WERI-Rb-1 (cell line): ENCODE data around the gene RAB7B.

Experiments used
- DNase-seq: peaks from one replicate; pipeline ENCODE4 v3.0.0-alpha.2; 2020
- H3K27ac ChIP-seq: fragments of 250-450 bp; sonication (Bioruptor Pico); 2 replicates; pipeline ENCODE4 v1.5.1; 2020; ENCODE audit warnings: mild to moderate bottlenecking, moderate library complexity
- H3K27me3 ChIP-seq: fragments of 250-450 bp; sonication (Bioruptor Pico); 2 replicates; pipeline ENCODE4 v1.5.1; 2021; ENCODE audit warnings: mild to moderate bottlenecking, low read depth, moderate library complexity; ENCODE audit not compliant: insufficient read depth, severe bottlenecking
- H3K36me3 ChIP-seq: fragments of 250-450 bp; sonication (Bioruptor Pico); 2 replicates; pipeline ENCODE4 v1.5.1; 2020; ENCODE audit warnings: mild to moderate bottlenecking, moderate library complexity
- H3K4me3 ChIP-seq: 2 replicates; pipeline ENCODE4 v1.5.1; 2011; ENCODE audit warnings: low read depth, mild to moderate bottlenecking, control low read depth, low read length
- H3K9me3 ChIP-seq: fragments of 250-450 bp; sonication (Bioruptor Pico); 2 replicates; pipeline ENCODE4 v1.5.1; 2021; ENCODE audit warnings: mild to moderate bottlenecking, moderate library complexity; ENCODE audit not compliant: severe bottlenecking
- CTCF ChIP-seq: IDR thresholded peaks from 2 replicates; pipeline ENCODE4 v1.5.1; 2011; ENCODE audit warnings: low read depth, mild to moderate bottlenecking, control low read depth, inconsistent platforms, low read length

RAB7B gene

GRCh38 chr1:205947024-205947423 lies 56.2 kb downstream of the RAB7B start:
- H3K4me3 ChIP-seq = no peak overlapping the region
- no peak for TF ChIP-seq CTCF
- H3K36me3 ChIP-seq = no peaks in the 10 kb centered on the region
- no peak for DNase-seq
- no peak overlapping the region for H3K27ac ChIP-seq
- no peaks in the 10 kb centered on the region for H3K9me3 ChIP-seq
- H3K27me3 ChIP-seq = no peaks in the 10 kb centered on the region

GRCh38 chr1:205945069-205945468 lies 58.1 kb downstream of the RAB7B start:
- H3K9me3 ChIP-seq = no peaks in the 10 kb centered on the region
- H3K27ac ChIP-seq = no peak overlapping the region
- no peak overlapping the region for H3K4me3 ChIP-seq
- H3K27me3 ChIP-seq = no peaks in the 10 kb centered on the region
- DNase-seq = no peak
- TF ChIP-seq CTCF = no peak
- no peaks in the 10 kb centered on the region for H3K36me3 ChIP-seq

- Histone ChIP-seq H3K36me3 (no peaks in the 10 kb centered on the region), H3K27ac (no peak overlapping the region), H3K27me3 (no peaks in the 10 kb centered on the region), H3K4me3 (no peak overlapping the region), H3K9me3 (no peaks in the 10 kb centered on the region)
- no peak for TF ChIP-seq CTCF
- DNase-seq = no peak
Observed at GRCh38 chr1:205944525-205944924, 58.7 kb downstream of the RAB7B start.

- DNase-seq = no peak
- TF ChIP-seq CTCF = no peak
- no peak within 1 kb of the TSS for H3K27ac ChIP-seq
Observed at GRCh38 chr1:205943245-205943644, 60.0 kb downstream of the RAB7B start, which contains the start of gene SLC26A9. Gene SLC26A9, minus strand, starts transcription at chr1:205943456. Its CDS starts 7,636 bp downstream, at chr1:205935820.

GRCh38 chr1:205942631-205943159 lies 60.5 kb downstream of the RAB7B start:
- Histone ChIP-seq H3K27ac (no peak overlapping the region), H3K4me3 (no peak overlapping the region), H3K36me3 (no peaks in the 10 kb centered on the region), H3K9me3 (no peaks in the 10 kb centered on the region), H3K27me3 (peaks cover 2% of the 10 kb centered on the region)
- TF ChIP-seq CTCF = no peak
- no peak for DNase-seq

More at GRCh38 chr1:205943245-205943644, 60.0 kb downstream of the RAB7B start, which contains the start of gene SLC26A9:
- H3K27me3 ChIP-seq = peaks cover 2% of the 10 kb centered on the region
- no peaks in the 10 kb centered on the region for H3K36me3 ChIP-seq
- H3K9me3 ChIP-seq = no peaks in the 10 kb centered on the region
- no peak within 1 kb of the TSS for H3K4me3 ChIP-seq

GRCh38 chr1:205940710-205941109 lies 62.5 kb downstream of the RAB7B start:
- TF ChIP-seq CTCF = no peak
- no peaks in the 10 kb centered on the region for H3K9me3 ChIP-seq

More at GRCh38 chr1:205940710-205941109, 62.5 kb downstream of the RAB7B start:
- no peaks in the 10 kb centered on the region for H3K36me3 ChIP-seq
- H3K4me3 ChIP-seq = no peak overlapping the region
- no peak overlapping the region for H3K27ac ChIP-seq
- DNase-seq = no peak
- peaks cover 2% of the 10 kb centered on the region for H3K27me3 ChIP-seq
